ENCODE data around the gene TRMU.

- TF ChIP-seq, protein P1, sequence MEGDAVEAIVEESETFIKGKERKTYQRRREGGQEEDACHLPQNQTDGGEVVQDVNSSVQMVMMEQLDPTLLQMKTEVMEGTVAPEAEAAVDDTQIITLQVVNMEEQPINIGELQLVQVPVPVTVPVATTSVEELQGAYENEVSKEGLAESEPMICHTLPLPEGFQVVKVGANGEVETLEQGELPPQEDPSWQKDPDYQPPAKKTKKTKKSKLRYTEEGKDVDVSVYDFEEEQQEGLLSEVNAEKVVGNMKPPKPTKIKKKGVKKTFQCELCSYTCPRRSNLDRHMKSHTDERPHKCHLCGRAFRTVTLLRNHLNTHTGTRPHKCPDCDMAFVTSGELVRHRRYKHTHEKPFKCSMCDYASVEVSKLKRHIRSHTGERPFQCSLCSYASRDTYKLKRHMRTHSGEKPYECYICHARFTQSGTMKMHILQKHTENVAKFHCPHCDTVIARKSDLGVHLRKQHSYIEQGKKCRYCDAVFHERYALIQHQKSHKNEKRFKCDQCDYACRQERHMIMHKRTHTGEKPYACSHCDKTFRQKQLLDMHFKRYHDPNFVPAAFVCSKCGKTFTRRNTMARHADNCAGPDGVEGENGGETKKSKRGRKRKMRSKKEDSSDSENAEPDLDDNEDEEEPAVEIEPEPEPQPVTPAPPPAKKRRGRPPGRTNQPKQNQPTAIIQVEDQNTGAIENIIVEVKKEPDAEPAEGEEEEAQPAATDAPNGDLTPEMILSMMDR (conservative IDR thresholded peaks at IDR 0.05; ENCODE audit: low read depth, low read length), result no peak
- TF ChIP-seq USF2 (IDR thresholded peaks at IDR 0.05; ENCODE audit: low read depth, low read length) (no peak), POLR2A (IDR thresholded peaks at IDR 0.05; ENCODE audit: low read depth, low read length) (no peak), CHD1 (IDR thresholded peaks at IDR 0.05; ENCODE audit: low read depth, low read length) (no peak)
These were observed 43.3 kb upstream of the TRMU start for GRCh38 chr22:46292173-46292572.
